Kidney glomerular epithelial cell (primary cell): ENCODE data around the gene CERS3.

Source experiments
- DNase-seq: peaks from one replicate; lab custom pipeline; 2025; lab: John Stamatoyannopoulos, UW

The CERS3 gene

GRCh38 chr15:100529556-100529955 is 806 bp upstream of the CERS3 start:
- no peak for DNase-seq

- DNase-seq, result no peak
Measured at GRCh38 chr15:100526027-100526481, 2.7 kb downstream of the CERS3 start.

GRCh38 chr15:100525436-100525835 is 3.3 kb downstream of the CERS3 start:
- DNase-seq, result no peak

GRCh38 chr15:100524326-100524725 is 4.4 kb downstream of the CERS3 start:
- DNase-seq, result no peak

GRCh38 chr15:100521907-100522306 is 6.8 kb downstream of the CERS3 start:
- DNase-seq, result no peak

GRCh38 chr15:100520132-100520921 is 8.4 kb downstream of the CERS3 start:
- no peak for DNase-seq

GRCh38 chr15:100517846-100518245 is 10.9 kb downstream of the CERS3 start:
- no peak for DNase-seq

GRCh38 chr15:100516643-100517512 is 11.9 kb downstream of the CERS3 start:
- no peak for DNase-seq

- DNase-seq, result no peak
Measured at GRCh38 chr15:100515758-100516157, 13.0 kb downstream of the CERS3 start.

GRCh38 chr15:100508641-100509300 is 20.0 kb downstream of the CERS3 start:
- no peak for DNase-seq

- no peak for DNase-seq
Measured at GRCh38 chr15:100502651-100503050, 26.1 kb downstream of the CERS3 start.

GRCh38 chr15:100501117-100501516 is 27.6 kb downstream of the CERS3 start:
- DNase-seq, result no peak

GRCh38 chr15:100500226-100500990 is 28.3 kb downstream of the CERS3 start:
- DNase-seq, result no peak

GRCh38 chr15:100495861-100496260 is 32.9 kb downstream of the CERS3 start:
- no peak for DNase-seq

GRCh38 chr15:100493213-100493612 is 35.5 kb downstream of the CERS3 start:
- DNase-seq, result no peak

GRCh38 chr15:100484443-100484842 is 44.3 kb downstream of the CERS3 start:
- DNase-seq, result no peak

- DNase-seq, result no peak
Measured at GRCh38 chr15:100483370-100483769, 45.4 kb downstream of the CERS3 start.

GRCh38 chr15:100476805-100477204 is 51.9 kb downstream of the CERS3 start:
- DNase-seq, result no peak

- DNase-seq, result no peak
Measured at GRCh38 chr15:100472736-100473135, 56.0 kb downstream of the CERS3 start.

- no peak for DNase-seq
Measured at GRCh38 chr15:100471933-100472332, 56.8 kb downstream of the CERS3 start.

- DNase-seq, result no peak
Measured at GRCh38 chr15:100468285-100468684, 60.5 kb downstream of the CERS3 start.

GRCh38 chr15:100466073-100466472 is 62.7 kb downstream of the CERS3 start:
- DNase-seq, result no peak
